Stimulated activated naive CD4-positive, alpha-beta T cell treated with Interleukin-2 at 50 U/mL for 16 hours (primary cell): ENCODE data around the gene LCP2.
"Not testable (repeated sequence)": the region's sequence is repeated elsewhere in the genome, so short reads cannot be mapped to it uniquely, and the experiment has no call there.

Source experiments
- DNase-seq: peaks from one replicate; lab custom pipeline; 2025; lab: John Stamatoyannopoulos, UW

Gene LCP2

DNA sequence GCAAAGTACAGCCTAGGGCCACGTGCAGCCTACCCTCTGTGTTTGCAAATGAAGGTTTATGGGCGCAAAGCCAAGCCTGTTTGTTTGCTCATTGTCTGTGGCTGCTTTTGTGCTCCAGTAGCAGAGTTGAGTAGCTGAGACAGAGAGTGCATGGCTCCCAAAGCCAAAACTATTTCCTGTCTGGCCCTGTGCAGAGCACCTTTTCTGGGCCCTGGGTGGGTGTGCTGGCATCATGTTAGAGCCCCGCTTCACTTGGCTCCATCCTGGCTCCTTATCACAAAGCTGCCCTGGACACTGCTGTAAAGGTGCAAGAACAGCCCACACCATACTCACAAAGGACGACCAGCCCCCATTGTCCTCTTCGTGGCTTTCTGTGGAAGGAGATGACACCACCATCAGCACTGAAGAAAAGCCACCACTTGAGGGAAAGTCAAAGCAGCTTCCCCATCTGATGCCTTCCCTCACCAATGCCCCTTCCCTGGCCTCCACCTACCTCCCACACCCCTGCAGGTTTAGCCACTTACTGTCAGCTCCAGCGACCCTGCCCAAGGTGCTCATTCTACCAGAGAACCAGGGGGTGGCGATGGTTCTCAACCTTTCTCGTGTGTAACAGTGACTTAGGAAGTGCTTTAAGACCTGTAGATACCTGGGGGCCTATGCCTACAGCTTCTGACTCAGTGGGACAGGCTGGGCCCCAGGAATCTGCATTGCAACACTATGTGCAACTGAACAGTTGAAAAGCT is 23.4 kb downstream of the LCP2 start:
- peak; percentile 42 for DNase-seq

GRCh38 chr5:170270293-170271069 is 27.1 kb downstream of the LCP2 start:
- no peak for DNase-seq

GRCh38 chr5:170269579-170269978 is 28.0 kb downstream of the LCP2 start:
- peak; percentile 72 for DNase-seq

DNA sequence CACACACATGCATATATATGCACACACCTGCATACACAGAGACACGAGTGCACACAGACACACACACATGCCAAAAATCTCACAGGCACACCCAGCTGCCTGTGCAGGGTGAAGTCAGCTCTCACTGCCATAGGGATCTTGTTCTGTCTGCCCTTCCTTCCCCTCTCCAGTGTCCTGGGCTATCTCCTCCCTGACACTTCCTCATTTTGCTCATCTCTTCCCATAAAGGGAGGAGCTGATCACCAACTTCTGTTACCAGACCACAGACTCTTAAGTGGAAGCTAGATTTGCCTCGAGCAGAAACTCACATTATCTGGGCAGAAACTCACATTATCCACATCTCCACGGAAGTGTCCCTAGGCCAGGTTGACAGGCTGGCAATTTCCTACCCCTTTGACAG is 28.7 kb downstream of the LCP2 start:
- DNase-seq = no peak

- no peak for DNase-seq
These were observed 29.4 kb downstream of the LCP2 start for GRCh38 chr5:170268153-170268689.

- DNase-seq = peak; percentile 76
These were observed 30.0 kb downstream of the LCP2 start for GRCh38 chr5:170267431-170268152.

DNA sequence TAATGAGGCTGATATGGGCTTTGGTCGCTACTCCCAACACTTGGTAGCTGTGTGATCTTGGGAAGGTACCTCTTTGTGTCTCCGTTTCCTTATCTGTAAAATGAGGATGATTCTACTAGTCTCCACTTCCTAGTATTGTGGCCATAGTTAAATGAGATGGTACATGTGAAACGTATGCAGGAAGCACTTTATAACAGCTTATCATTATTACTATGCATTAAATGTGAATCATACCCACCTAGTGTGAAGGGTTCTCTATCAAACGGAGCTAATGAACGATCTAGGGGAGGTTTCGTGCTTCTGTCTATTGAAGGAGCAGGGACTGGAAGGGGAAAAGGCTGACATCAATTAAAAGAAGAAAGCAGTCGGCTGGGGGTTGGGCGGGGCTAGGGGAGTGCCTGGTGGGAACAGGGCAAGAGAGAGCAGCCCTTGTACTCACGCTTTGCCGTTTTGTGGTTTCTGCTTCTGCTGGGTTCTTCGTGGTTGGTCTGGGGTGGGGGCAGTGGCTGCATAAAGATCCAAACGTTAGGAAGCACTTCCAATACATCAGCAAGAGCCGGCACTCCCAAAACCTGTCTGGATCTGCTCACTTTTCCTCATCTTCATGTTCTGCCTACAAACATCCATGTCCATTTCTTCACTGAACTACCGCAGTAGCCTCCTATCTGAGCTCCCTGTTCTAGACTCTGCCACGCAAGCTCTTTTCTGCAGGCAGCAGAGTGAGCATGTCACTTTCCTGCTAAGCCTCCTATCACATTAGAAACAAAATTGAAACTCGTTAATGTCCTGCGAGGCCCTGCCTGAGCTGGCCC is 30.8 kb downstream of the LCP2 start:
- peak; percentile 47 for DNase-seq

DNA sequence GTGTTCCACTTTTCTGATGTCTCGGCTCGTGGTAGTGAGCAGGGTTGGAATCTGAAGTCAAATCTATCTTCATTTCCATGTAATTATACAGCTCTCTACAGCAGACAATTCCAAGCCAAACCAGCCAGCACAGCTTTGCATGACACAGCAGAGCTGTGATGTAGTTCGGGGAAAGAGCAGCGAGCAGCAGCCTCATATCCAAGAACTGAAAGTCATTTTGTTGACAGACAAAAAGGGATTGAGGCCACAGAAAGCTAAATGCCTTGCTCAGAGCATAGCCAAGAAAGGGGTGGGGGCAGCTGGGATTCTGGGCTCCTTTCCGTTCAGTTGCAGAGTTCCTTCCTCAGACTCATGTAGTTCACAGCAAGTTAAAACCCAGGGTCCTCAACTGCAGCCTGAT is 32.1 kb downstream of the LCP2 start:
- no peak for DNase-seq

- DNase-seq = no peak
These were observed 33.7 kb downstream of the LCP2 start for GRCh38 chr5:170263906-170264305.

- DNase-seq = no peak
These were observed 35.2 kb downstream of the LCP2 start for GRCh38 chr5:170262061-170263045.

GRCh38 chr5:170261528-170262043 is 36.0 kb downstream of the LCP2 start:
- DNase-seq = no peak

GRCh38 chr5:170257370-170257769 is 40.2 kb downstream of the LCP2 start:
- no peak for DNase-seq

- DNase-seq = no peak
These were observed 41.0 kb downstream of the LCP2 start for GRCh38 chr5:170256571-170256970.

- DNase-seq = peak; percentile 70
These were observed 43.5 kb downstream of the LCP2 start for GRCh38 chr5:170254056-170254455.

GRCh38 chr5:170252720-170253350 is 44.7 kb downstream of the LCP2 start:
- DNase-seq = no peak

- DNase-seq = no peak
These were observed 45.5 kb downstream of the LCP2 start for GRCh38 chr5:170252109-170252508.

- DNase-seq = no peak
These were observed 46.1 kb downstream of the LCP2 start for GRCh38 chr5:170251462-170251861.

GRCh38 chr5:170250810-170251317 is 46.7 kb downstream of the LCP2 start:
- DNase-seq = no peak

GRCh38 chr5:170249355-170249754 is 48.2 kb downstream of the LCP2 start:
- no peak for DNase-seq

- DNase-seq = not testable (repeated sequence)
These were observed 48.7 kb downstream of the LCP2 start for GRCh38 chr5:170248931-170249227.
